T47D (cell line): ENCODE measurements around the gene IRS1.

Source experiments
- DNase-seq, 2 experiments: peaks; one replicate each; pipeline versions ENCODE4 v3.0.0 to v3.0.0-alpha.2; 2011 to 2012; ENCODE audit warnings: low read depth in 1 of 2, low spot score in 1 of 2
- JUND ChIP-seq: IDR thresholded peaks from 2 replicates; pipeline ENCODE4 v1.6.1; 2012; ENCODE audit warnings: low read depth
- in situ Hi-C: cut with HindIII; loops from 2 replicates; pipeline ENCODE4 v1.10.0; 2016; ENCODE audit warnings: low sequenced_read_pairs, low pct_unique_long_range_greater_than_20kb

Gene IRS1

DNA sequence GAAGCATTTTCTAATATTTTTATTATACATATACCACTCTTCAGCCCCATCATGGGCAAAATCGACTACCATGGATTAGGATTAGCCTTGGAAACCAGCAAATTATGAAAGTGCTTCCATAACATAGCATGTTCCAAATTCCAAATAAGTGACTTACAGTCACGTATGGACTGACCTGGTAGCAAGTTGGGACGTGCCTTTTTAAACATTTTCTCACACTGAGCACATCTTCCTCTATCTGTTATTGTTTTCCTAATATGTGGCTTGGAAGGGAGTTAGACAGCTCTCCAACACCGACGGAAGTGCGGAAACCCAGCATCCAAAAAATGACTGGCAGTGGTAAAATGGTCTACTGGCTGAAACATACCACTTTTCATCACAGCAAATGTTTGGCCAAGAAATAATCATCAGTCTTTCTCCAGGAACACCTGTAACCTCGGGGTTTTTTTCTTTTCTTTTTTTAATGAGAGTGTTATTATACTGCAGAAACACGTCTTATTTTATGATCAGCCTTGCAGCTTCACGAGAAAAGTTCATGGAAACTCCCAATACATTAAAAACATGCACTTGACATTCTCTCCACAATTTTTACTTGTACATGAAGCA is 107.0 kb downstream of the IRS1 start:
- no peak for TF ChIP-seq JUND
- no peak for DNase-seq
- in situ Hi-C loops: no loop called here

GRCh38 chr2:226691255-226691654 is 108.4 kb downstream of the IRS1 start:
- DNase-seq: no peak
- in situ Hi-C loops: no loop called here
- TF ChIP-seq JUND: no peak

- in situ Hi-C loops: no loop called here
- TF ChIP-seq JUND: no peak
- no peak for DNase-seq
These were observed 109.1 kb downstream of the IRS1 start for GRCh38 chr2:226690461-226691024.

DNA sequence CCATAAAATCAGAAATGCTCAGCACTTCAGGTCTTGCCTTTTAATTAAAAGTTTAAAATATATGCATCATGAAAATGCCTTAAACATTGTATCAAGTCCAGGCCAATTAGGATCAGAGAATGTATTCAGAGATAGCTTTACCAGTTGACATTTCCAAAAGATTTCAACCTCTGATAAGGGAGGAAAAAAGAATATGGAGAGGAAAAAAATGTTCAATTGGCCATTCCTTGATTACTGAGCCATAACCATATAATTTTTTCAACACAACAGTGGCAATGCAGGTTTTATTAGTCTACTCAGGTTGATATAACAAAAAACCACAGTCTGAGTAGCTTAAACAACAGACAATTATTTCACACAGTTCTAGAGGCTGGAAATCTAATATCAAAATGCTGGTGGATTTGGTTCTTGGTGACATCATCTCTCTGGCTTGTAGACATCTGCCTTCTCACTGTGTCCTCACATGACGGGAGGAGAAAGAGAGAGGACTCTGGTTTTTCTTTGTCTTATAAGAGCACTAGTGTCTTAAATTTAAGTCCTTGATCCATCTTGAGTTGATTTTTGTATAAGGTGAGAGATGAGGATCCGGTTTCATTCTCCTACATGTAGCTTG is 111.9 kb downstream of the IRS1 start:
- in situ Hi-C loops: no loop called here
- no peak for DNase-seq

GRCh38 chr2:226684563-226684959 is 115.1 kb downstream of the IRS1 start:
- DNase-seq: no peak
- in situ Hi-C loops: no loop called here
- no peak for TF ChIP-seq JUND

More for the DNA sequence above, 111.9 kb downstream of the IRS1 start:
- no peak for TF ChIP-seq JUND

- no peak for DNase-seq
- in situ Hi-C loops: no loop called here
- no peak for TF ChIP-seq JUND
These were observed 115.6 kb downstream of the IRS1 start for GRCh38 chr2:226683944-226684562.

GRCh38 chr2:226683196-226683595 is 116.4 kb downstream of the IRS1 start:
- no peak for DNase-seq
- TF ChIP-seq JUND: no peak
- in situ Hi-C loops: no loop called here
